ENCODE measurements around the gene GP2. TPM values are rescaled to one million over a fixed set of nuclear protein-coding genes. Genes with fewer than 3 reads are reported as not detected.
"Not testable (repeated sequence)": the region's sequence is repeated elsewhere in the genome, so short reads cannot be mapped to it uniquely, and the experiment has no call there.

The GP2 gene
- total and polyA plus RNA-seq, 10 donors = 0.26 to 4.9 (median 0.99) TPM; not detected in 4

DNA sequence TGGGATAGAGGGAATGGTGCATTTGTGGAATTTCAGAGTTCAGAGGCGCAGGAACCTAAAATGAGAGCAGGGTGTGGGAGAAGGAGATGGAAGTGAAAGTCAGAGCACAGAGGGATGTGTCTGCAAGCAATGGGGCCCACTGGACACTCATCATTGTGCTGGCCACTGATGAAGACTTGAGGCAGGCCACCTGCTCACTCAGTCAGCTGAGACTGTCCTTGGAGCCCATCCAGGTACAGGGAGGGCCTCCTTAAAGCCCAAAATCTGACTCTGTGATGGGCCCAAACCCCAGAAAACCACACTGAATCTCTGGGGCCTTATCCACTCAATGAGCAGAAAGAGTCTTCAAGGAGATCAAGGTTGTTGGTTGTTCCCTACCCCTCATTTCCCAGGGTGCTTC is 5.6 kb downstream of the GP2 start:
- Histone ChIP-seq H3K9me3 (no peaks in the 10 kb centered on the region), H3K27me3 (replicated peaks in 1 of 7) (peaks cover 0 to 18% (median 0%) of the 10 kb centered on the region in 7 donors), H3K36me3 (no peaks in the 10 kb centered on the region), H3K4me1 (no peaks in the 10 kb centered on the region), H3K4me3 (no peak overlapping the region), H3K27ac (no peak overlapping the region)
- no peak for TF ChIP-seq POLR2A (IDR thresholded peaks at IDR 0.05)
- TF ChIP-seq, protein P1, sequence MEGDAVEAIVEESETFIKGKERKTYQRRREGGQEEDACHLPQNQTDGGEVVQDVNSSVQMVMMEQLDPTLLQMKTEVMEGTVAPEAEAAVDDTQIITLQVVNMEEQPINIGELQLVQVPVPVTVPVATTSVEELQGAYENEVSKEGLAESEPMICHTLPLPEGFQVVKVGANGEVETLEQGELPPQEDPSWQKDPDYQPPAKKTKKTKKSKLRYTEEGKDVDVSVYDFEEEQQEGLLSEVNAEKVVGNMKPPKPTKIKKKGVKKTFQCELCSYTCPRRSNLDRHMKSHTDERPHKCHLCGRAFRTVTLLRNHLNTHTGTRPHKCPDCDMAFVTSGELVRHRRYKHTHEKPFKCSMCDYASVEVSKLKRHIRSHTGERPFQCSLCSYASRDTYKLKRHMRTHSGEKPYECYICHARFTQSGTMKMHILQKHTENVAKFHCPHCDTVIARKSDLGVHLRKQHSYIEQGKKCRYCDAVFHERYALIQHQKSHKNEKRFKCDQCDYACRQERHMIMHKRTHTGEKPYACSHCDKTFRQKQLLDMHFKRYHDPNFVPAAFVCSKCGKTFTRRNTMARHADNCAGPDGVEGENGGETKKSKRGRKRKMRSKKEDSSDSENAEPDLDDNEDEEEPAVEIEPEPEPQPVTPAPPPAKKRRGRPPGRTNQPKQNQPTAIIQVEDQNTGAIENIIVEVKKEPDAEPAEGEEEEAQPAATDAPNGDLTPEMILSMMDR (IDR thresholded peaks at IDR 0.05 in 8 of 11, conservative IDR thresholded peaks at IDR 0.05 in 3 of 11) = no peak
- no peak for TF ChIP-seq POLR2AphosphoS5 (IDR thresholded peaks at IDR 0.05)
- intact Hi-C loops (cut with DNase I; ENCODE audit: low total_unique reads) = no loop called here
- no peak for DNase-seq
- WGBS, 5 donors = 76 to 100% (median 85%) methylated on average over 1 of the region's 1 CpG

DNA sequence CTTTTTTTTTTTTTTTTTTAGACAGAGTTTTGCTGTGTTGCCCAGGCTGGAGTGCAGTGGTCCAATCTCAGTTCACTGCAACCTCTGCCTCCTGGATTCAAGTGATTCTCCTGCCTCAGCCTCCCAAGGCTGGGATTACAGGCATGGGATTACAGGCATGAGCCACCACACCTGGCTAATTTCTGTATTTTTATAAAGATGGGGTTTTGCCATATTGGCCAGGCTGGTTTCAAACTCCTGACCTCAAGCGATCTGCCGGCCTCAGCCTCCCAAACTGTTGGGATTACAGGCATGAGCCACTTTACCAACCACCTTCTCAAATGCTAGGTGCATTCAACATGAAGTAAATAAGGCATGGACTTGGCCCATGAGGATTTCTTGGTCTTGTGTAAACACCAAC is 6.3 kb downstream of the GP2 start:
- H3K36me3 ChIP-seq; DNase-seq; H3K4me1 ChIP-seq; H3K27ac ChIP-seq; intact Hi-C loops (cut with DNase I; ENCODE audit: low total_unique reads); H3K4me3 ChIP-seq; H3K9me3 ChIP-seq: not testable (repeated sequence)
- 90 to 96% (median 93%) methylated on average over 2 of the region's 2 CpGs for WGBS, 5 donors
- peaks cover 0 to 16% (median 0%) of the 10 kb centered on the region in 7 donors for H3K27me3 ChIP-seq (replicated peaks in 1 of 7)

DNA sequence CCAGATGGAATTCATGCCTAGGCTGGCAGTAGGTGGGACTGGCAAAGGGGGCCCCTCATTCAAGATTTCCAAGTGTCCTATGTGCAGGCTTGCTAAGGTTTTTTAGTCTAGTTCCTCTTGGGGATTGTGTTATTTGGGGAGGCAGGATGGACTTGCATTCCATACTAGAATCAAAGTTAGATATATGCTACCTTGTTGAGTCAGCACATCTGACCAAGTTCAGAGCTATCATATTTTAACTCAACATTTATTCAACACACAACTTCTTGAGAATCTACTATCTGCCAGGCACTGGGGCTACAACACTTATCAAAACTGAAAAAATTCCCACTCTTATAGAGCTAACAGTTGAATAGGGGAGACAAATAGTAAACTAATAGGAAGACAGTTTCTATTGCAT is 6.7 kb downstream of the GP2 start:
- H3K4me1 ChIP-seq = no peaks in the 10 kb centered on the region
- H3K4me3 ChIP-seq = no peak overlapping the region
- H3K27ac ChIP-seq = no peak overlapping the region
- no peak for DNase-seq
- H3K27me3 ChIP-seq (replicated peaks in 1 of 7) = peaks cover 0 to 13% (median 0%) of the 10 kb centered on the region in 7 donors
- no peaks in the 10 kb centered on the region for H3K36me3 ChIP-seq
- TF ChIP-seq POLR2AphosphoS5 (IDR thresholded peaks at IDR 0.05) = no peak
- TF ChIP-seq POLR2A (IDR thresholded peaks at IDR 0.05) = no peak
- intact Hi-C loops (cut with DNase I; ENCODE audit: low total_unique reads) = no loop called here
- H3K9me3 ChIP-seq = no peaks in the 10 kb centered on the region

DNA sequence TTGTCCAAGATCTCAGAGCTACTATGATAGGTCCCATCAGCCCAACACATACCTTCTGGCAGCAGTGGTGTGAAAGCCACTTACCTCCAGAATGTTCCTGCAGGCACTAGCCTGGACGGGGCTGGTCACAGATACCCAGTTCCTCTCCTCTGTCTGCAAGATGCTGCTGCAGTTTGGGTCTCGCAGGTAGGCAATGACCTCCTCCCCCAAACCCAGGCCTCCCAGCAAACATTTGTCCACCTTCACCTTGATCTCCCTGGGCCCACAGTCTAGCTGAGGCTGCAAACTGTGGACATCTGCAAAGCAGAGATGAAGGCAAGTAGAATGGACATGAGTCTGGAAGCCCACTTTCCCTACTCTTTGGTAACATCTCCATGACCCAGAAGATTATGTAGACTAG is 7.1 kb downstream of the GP2 start:
- H3K9me3 ChIP-seq = no peaks in the 10 kb centered on the region
- no peak for DNase-seq
- TF ChIP-seq, protein P1 (IDR thresholded peaks at IDR 0.05 in 8 of 11, conservative IDR thresholded peaks at IDR 0.05 in 3 of 11) = no peak
- TF ChIP-seq POLR2AphosphoS5 (IDR thresholded peaks at IDR 0.05) = no peak
- no peak for TF ChIP-seq POLR2A (IDR thresholded peaks at IDR 0.05)
- WGBS, 5 donors = 56 to 86% (median 81%) methylated on average over 2 of the region's 2 CpGs
- no peaks in the 10 kb centered on the region for H3K4me1 ChIP-seq
- intact Hi-C loops (cut with DNase I; ENCODE audit: low total_unique reads) = no loop called here
- H3K36me3 ChIP-seq = no peaks in the 10 kb centered on the region
- peaks cover 0 to 13% (median 0%) of the 10 kb centered on the region in 7 donors for H3K27me3 ChIP-seq (replicated peaks in 1 of 7)
- H3K4me3 ChIP-seq = no peak overlapping the region
- H3K27ac ChIP-seq = no peak overlapping the region

DNA sequence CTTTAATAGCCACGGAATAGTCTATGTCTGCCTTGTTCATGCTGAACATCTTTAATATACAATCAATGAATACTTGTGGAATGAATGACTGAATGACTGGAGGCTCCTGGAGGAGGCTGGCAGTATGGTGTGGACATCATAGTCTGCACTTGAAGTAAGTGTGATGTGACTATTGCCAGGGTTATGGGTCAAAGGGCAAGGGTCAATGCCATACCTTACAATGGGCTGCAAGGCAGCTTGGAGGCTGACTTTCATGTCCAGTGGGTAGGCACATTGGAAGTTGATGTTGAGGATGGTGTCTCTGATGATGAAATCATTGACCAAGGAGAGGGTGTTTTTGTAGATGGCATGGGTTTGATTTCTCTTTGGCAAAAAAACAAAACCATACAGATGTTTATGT is 7.9 kb downstream of the GP2 start:
- peaks cover 0 to 13% (median 0%) of the 10 kb centered on the region in 7 donors for H3K27me3 ChIP-seq (replicated peaks in 1 of 7)
- 67 to 83% (median 72%) methylated on average over 1 of the region's 1 CpG for WGBS, 5 donors
- DNase-seq = no peak
- intact Hi-C loops (cut with DNase I; ENCODE audit: low total_unique reads) = no loop called here
- no peaks in the 10 kb centered on the region for H3K36me3 ChIP-seq
- H3K4me1 ChIP-seq = no peaks in the 10 kb centered on the region
- no peak overlapping the region for H3K4me3 ChIP-seq
- H3K9me3 ChIP-seq = no peaks in the 10 kb centered on the region
- H3K27ac ChIP-seq = no peak overlapping the region
- TF ChIP-seq POLR2A (IDR thresholded peaks at IDR 0.05) (no peak), POLR2AphosphoS5 (IDR thresholded peaks at IDR 0.05) (no peak)
- TF ChIP-seq, protein P1 (IDR thresholded peaks at IDR 0.05 in 8 of 11, conservative IDR thresholded peaks at IDR 0.05 in 3 of 11) = no peak
